GM20000 (cell line): ENCODE measurements around the gene CLSTN3.

ENCODE experiments used
- DNase-seq: peaks from one replicate; pipeline ENCODE4 v3.0.0; 2012; ENCODE audit warnings: low spot score
- CTCF ChIP-seq: IDR thresholded peaks from 2 replicates; pipeline ENCODE4 v1.5.1; 2012; ENCODE audit warnings: mild to moderate bottlenecking, control low read depth; ENCODE audit errors: extremely low read depth, missing control alignments

CLSTN3 gene

GRCh38 chr12:7154901-7155470, 24.8 kb downstream of the CLSTN3 start:
- no peak for DNase-seq

GRCh38 chr12:7155471-7156034, 25.4 kb downstream of the CLSTN3 start:
- DNase-seq, result no peak
- no peak for TF ChIP-seq CTCF

More at GRCh38 chr12:7154901-7155470, 24.8 kb downstream of the CLSTN3 start:
- TF ChIP-seq CTCF, result no peak

GRCh38 chr12:7156259-7157197, 26.4 kb downstream of the CLSTN3 start:
- TF ChIP-seq CTCF, result no peak
- no peak for DNase-seq

- DNase-seq, result no peak
- no peak for TF ChIP-seq CTCF
Observed at GRCh38 chr12:7157391-7157790, 27.2 kb downstream of the CLSTN3 start.

- TF ChIP-seq CTCF, result no peak
- no peak for DNase-seq
Observed at GRCh38 chr12:7158781-7159609, 28.8 kb downstream of the CLSTN3 start.

GRCh38 chr12:7160183-7160582, 30.0 kb downstream of the CLSTN3 start:
- no peak for DNase-seq
- TF ChIP-seq CTCF, result no peak
